Stimulated activated memory B cell treated with anti-CD40 and anti-IgM and Interleukin-4, amounts not matched to agents 10 μg/mL and 1 μg/mL and 100 μg/mL, for 72 hours (primary cell): ENCODE results near the gene KLF13.

Experiments used
- ATAC-seq: fragments of 150-1000 bp; cut with Tn5 transposase; 2 replicates; pipeline ENCODE4 v1.10.0; 2021
- H3K27ac Mint-ChIP-seq: one replicate; pipeline ENCODE4 v1.8.0; 2022; ENCODE audit warnings: mild to moderate bottlenecking, mixed read lengths
- H3K27me3 Mint-ChIP-seq: one replicate; pipeline ENCODE4 v1.8.0; 2022; ENCODE audit warnings: mixed read lengths
- H3K36me3 Mint-ChIP-seq: one replicate; pipeline ENCODE4 v1.8.0; 2022; ENCODE audit warnings: mixed read lengths
- H3K4me1 Mint-ChIP-seq: one replicate; pipeline ENCODE4 v1.8.0; 2022; ENCODE audit warnings: mixed read lengths
- H3K4me3 Mint-ChIP-seq: one replicate; pipeline ENCODE4 v1.8.0; 2022; ENCODE audit warnings: mild to moderate bottlenecking, moderate library complexity, mixed read lengths
- H3K9me3 Mint-ChIP-seq: one replicate; pipeline ENCODE4 v1.8.0; 2022; ENCODE audit warnings: mixed read lengths

Gene KLF13

GRCh38 chr15:31332020-31332680, 5.5 kb downstream of the KLF13 start:
- no peaks in the 10 kb centered on the region for H3K9me3 Mint-ChIP-seq

GRCh38 chr15:31332681-31333071, 6.0 kb downstream of the KLF13 start:
- Mint-ChIP-seq H3K4me1 (peaks cover 79% of the 10 kb centered on the region), H3K36me3 (peaks cover 24% of the 10 kb centered on the region), H3K27me3 (no peaks in the 10 kb centered on the region), H3K9me3 (no peaks in the 10 kb centered on the region), H3K4me3 (no peak overlapping the region), H3K27ac (peak overlapping the region; percentile 48)
- no peak for ATAC-seq

More at GRCh38 chr15:31332020-31332680, 5.5 kb downstream of the KLF13 start:
- H3K27ac Mint-ChIP-seq, result peak overlapping the region; percentile 48
- no peaks in the 10 kb centered on the region for H3K27me3 Mint-ChIP-seq
- H3K4me1 Mint-ChIP-seq, result peaks cover 74% of the 10 kb centered on the region
- peaks cover 24% of the 10 kb centered on the region for H3K36me3 Mint-ChIP-seq
- peak overlapping the region; percentile 1 for H3K4me3 Mint-ChIP-seq
- no peak for ATAC-seq

- Mint-ChIP-seq H3K36me3 (peaks cover 24% of the 10 kb centered on the region), H3K4me1 (peaks cover 83% of the 10 kb centered on the region), H3K27me3 (no peaks in the 10 kb centered on the region), H3K9me3 (no peaks in the 10 kb centered on the region), H3K4me3 (no peak overlapping the region), H3K27ac (no peak overlapping the region)
- no peak for ATAC-seq
Measured at GRCh38 chr15:31333119-31333518, 6.5 kb downstream of the KLF13 start.

- ATAC-seq, result no peak
- no peaks in the 10 kb centered on the region for H3K27me3 Mint-ChIP-seq
- H3K9me3 Mint-ChIP-seq, result no peaks in the 10 kb centered on the region
- no peak overlapping the region for H3K27ac Mint-ChIP-seq
- peaks cover 86% of the 10 kb centered on the region for H3K4me1 Mint-ChIP-seq
- H3K36me3 Mint-ChIP-seq, result peaks cover 17% of the 10 kb centered on the region
- no peak overlapping the region for H3K4me3 Mint-ChIP-seq
Measured at GRCh38 chr15:31333820-31334219, 7.2 kb downstream of the KLF13 start.

- no peak for ATAC-seq
- H3K4me1 Mint-ChIP-seq, result peaks cover 86% of the 10 kb centered on the region
Measured at GRCh38 chr15:31335989-31336592, 9.5 kb downstream of the KLF13 start.

GRCh38 chr15:31336593-31337295, 10.1 kb downstream of the KLF13 start:
- no peak for ATAC-seq
- Mint-ChIP-seq H3K9me3 (no peaks in the 10 kb centered on the region), H3K27ac (peak overlapping the region; percentile 57), H3K4me1 (peaks cover 86% of the 10 kb centered on the region), H3K27me3 (no peaks in the 10 kb centered on the region), H3K36me3 (peaks cover 7% of the 10 kb centered on the region), H3K4me3 (no peak overlapping the region)

More at GRCh38 chr15:31335989-31336592, 9.5 kb downstream of the KLF13 start:
- Mint-ChIP-seq H3K4me3 (no peak overlapping the region), H3K27me3 (no peaks in the 10 kb centered on the region), H3K27ac (peak overlapping the region; percentile 57), H3K9me3 (no peaks in the 10 kb centered on the region), H3K36me3 (peaks cover 9% of the 10 kb centered on the region)

GRCh38 chr15:31337352-31338031, 10.9 kb downstream of the KLF13 start:
- no peaks in the 10 kb centered on the region for H3K9me3 Mint-ChIP-seq
- peak overlapping the region; percentile 66 for H3K27ac Mint-ChIP-seq
- H3K4me3 Mint-ChIP-seq, result peak overlapping the region; percentile 40
- no peaks in the 10 kb centered on the region for H3K27me3 Mint-ChIP-seq
- peaks cover 86% of the 10 kb centered on the region for H3K4me1 Mint-ChIP-seq
- H3K36me3 Mint-ChIP-seq, result peaks cover 9% of the 10 kb centered on the region
- ATAC-seq, result no peak

GRCh38 chr15:31338318-31338878, 11.8 kb downstream of the KLF13 start:
- no peaks in the 10 kb centered on the region for H3K9me3 Mint-ChIP-seq
- ATAC-seq, result peak; percentile 89

GRCh38 chr15:31338879-31339557, 12.4 kb downstream of the KLF13 start:
- H3K9me3 Mint-ChIP-seq, result no peaks in the 10 kb centered on the region
- peaks cover 97% of the 10 kb centered on the region for H3K4me1 Mint-ChIP-seq
- H3K36me3 Mint-ChIP-seq, result peaks cover 14% of the 10 kb centered on the region
- ATAC-seq, result peak; percentile 77
- H3K27me3 Mint-ChIP-seq, result no peaks in the 10 kb centered on the region
- peak overlapping the region; percentile 66 for H3K27ac Mint-ChIP-seq
- H3K4me3 Mint-ChIP-seq, result peak overlapping the region; percentile 40

More at GRCh38 chr15:31338318-31338878, 11.8 kb downstream of the KLF13 start:
- Mint-ChIP-seq H3K4me3 (peak overlapping the region; percentile 40), H3K27me3 (no peaks in the 10 kb centered on the region), H3K36me3 (peaks cover 14% of the 10 kb centered on the region), H3K4me1 (peaks cover 91% of the 10 kb centered on the region), H3K27ac (peak overlapping the region; percentile 66)

GRCh38 chr15:31339558-31339895, 12.9 kb downstream of the KLF13 start:
- ATAC-seq, result no peak
- H3K4me1 Mint-ChIP-seq, result peaks cover 100% of the 10 kb centered on the region
- H3K27ac Mint-ChIP-seq, result peak overlapping the region; percentile 66
- H3K36me3 Mint-ChIP-seq, result peaks cover 14% of the 10 kb centered on the region
- H3K9me3 Mint-ChIP-seq, result no peaks in the 10 kb centered on the region
- no peak overlapping the region for H3K4me3 Mint-ChIP-seq
- no peaks in the 10 kb centered on the region for H3K27me3 Mint-ChIP-seq

- H3K36me3 Mint-ChIP-seq, result peaks cover 14% of the 10 kb centered on the region
Measured at GRCh38 chr15:31340047-31340446, 13.4 kb downstream of the KLF13 start.

GRCh38 chr15:31340592-31340991, 14.0 kb downstream of the KLF13 start:
- no peaks in the 10 kb centered on the region for H3K9me3 Mint-ChIP-seq
- peak overlapping the region; percentile 33 for H3K27ac Mint-ChIP-seq
- peaks cover 100% of the 10 kb centered on the region for H3K4me1 Mint-ChIP-seq
- no peaks in the 10 kb centered on the region for H3K27me3 Mint-ChIP-seq
- no peak for ATAC-seq
- H3K4me3 Mint-ChIP-seq, result no peak overlapping the region
- peaks cover 14% of the 10 kb centered on the region for H3K36me3 Mint-ChIP-seq

More at GRCh38 chr15:31340047-31340446, 13.4 kb downstream of the KLF13 start:
- H3K27me3 Mint-ChIP-seq, result no peaks in the 10 kb centered on the region
- ATAC-seq, result no peak
- no peak overlapping the region for H3K4me3 Mint-ChIP-seq
- H3K27ac Mint-ChIP-seq, result peak overlapping the region; percentile 33
- peaks cover 100% of the 10 kb centered on the region for H3K4me1 Mint-ChIP-seq
- H3K9me3 Mint-ChIP-seq, result no peaks in the 10 kb centered on the region

- no peak for ATAC-seq
- peaks cover 100% of the 10 kb centered on the region for H3K4me1 Mint-ChIP-seq
- peak overlapping the region; percentile 7 for H3K4me3 Mint-ChIP-seq
- H3K9me3 Mint-ChIP-seq, result no peaks in the 10 kb centered on the region
- H3K27me3 Mint-ChIP-seq, result no peaks in the 10 kb centered on the region
- H3K27ac Mint-ChIP-seq, result peak overlapping the region; percentile 33
- peaks cover 14% of the 10 kb centered on the region for H3K36me3 Mint-ChIP-seq
Measured at GRCh38 chr15:31341071-31341470, 14.4 kb downstream of the KLF13 start.

- Mint-ChIP-seq H3K4me1 (peaks cover 100% of the 10 kb centered on the region), H3K9me3 (no peaks in the 10 kb centered on the region), H3K36me3 (peaks cover 14% of the 10 kb centered on the region), H3K4me3 (no peak overlapping the region), H3K27ac (peak overlapping the region; percentile 95), H3K27me3 (no peaks in the 10 kb centered on the region)
- no peak for ATAC-seq
Measured at GRCh38 chr15:31341496-31342195, 15.0 kb downstream of the KLF13 start.
